ENCODE results near the gene LIX1L.

DNA sequence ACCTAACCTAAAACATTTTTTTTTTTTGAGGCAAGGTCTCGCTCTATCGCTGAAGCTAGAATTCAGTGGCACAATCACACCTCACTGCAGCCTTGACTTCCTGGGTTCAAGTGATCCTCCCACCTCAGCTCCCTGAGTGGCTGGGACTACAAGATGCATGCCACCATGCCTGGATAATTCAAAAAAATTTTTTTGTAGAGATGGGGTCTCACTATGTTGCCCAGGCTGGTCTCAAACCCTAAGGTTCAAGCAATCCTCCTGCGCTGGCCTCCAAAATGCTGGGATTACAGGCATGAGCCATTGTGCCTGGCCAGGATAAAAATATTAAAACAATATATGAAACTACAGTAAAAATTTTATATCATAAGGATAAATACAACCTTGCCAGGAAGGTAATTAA lies 4.9 kb downstream of the LIX1L start:
- TF ChIP-seq CBX3 (IDR thresholded peaks at IDR 0.05; ENCODE audit: low read depth) (no peak), YY1 (IDR thresholded peaks at IDR 0.05; ENCODE audit: extremely low read depth, insufficient replicate concordance, low read depth, low read length) (no peak), POLR2AphosphoS5 (IDR thresholded peaks at IDR 0.05; ENCODE audit: low read depth, low read length) (no peak), EZH2phosphoT487 (IDR thresholded peaks at IDR 0.05; ENCODE audit: borderline replicate concordance) (no peak), SP1 (IDR thresholded peaks at IDR 0.05; ENCODE audit: low read depth) (no peak), EZH2 (IDR thresholded peaks at IDR 0.05) (no peak)
- TF ChIP-seq, protein P1, sequence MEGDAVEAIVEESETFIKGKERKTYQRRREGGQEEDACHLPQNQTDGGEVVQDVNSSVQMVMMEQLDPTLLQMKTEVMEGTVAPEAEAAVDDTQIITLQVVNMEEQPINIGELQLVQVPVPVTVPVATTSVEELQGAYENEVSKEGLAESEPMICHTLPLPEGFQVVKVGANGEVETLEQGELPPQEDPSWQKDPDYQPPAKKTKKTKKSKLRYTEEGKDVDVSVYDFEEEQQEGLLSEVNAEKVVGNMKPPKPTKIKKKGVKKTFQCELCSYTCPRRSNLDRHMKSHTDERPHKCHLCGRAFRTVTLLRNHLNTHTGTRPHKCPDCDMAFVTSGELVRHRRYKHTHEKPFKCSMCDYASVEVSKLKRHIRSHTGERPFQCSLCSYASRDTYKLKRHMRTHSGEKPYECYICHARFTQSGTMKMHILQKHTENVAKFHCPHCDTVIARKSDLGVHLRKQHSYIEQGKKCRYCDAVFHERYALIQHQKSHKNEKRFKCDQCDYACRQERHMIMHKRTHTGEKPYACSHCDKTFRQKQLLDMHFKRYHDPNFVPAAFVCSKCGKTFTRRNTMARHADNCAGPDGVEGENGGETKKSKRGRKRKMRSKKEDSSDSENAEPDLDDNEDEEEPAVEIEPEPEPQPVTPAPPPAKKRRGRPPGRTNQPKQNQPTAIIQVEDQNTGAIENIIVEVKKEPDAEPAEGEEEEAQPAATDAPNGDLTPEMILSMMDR (IDR thresholded peaks at IDR 0.05 in 2 of 3, conservative IDR thresholded peaks at IDR 0.05 in 1 of 3; ENCODE audit: borderline replicate concordance in 1 of 3, insufficient read depth in 1 of 3, low read depth in 2 of 3, low read length in 2 of 3): no peak

Measured in HCT116 (cell line).